Caco-2 (cell line): ENCODE measurements around the gene WSB2. TPM values are rescaled to one million over a fixed set of nuclear protein-coding genes. Genes with fewer than 3 reads are reported as not detected.

Experiments
- BruUV-seq: library from RNA; stranded (reverse); fragments of 400-500 nt; replicated peaks from 2 replicates; lab custom pipeline; 2021; lab: Mats Ljungman, UMichigan
- CTCF ChIA-PET: fragments of 300-600 bp; sonication (Branson Sonifier 250); formaldehyde crosslinking; loops from one replicate; lab custom pipeline; 2022; ENCODE audit warnings: antibody characterized with exemption; lab: Charles Lee
- POLR2A ChIA-PET: fragments of 300-600 bp; sonication (Branson Sonifier 250); formaldehyde crosslinking; loops from one replicate; lab custom pipeline; 2022; ENCODE audit warnings: antibody characterized with exemption; lab: Charles Lee
- DNase-seq, 2 experiments: peaks; one replicate each; pipeline versions ENCODE4 v3.0.0 to v3.0.0-alpha.2; 2020 to 2022
- H3K27me3 ChIP-seq: replicated peaks from 2 replicates; pipeline ENCODE4 v1.6.0; 2011; ENCODE audit warnings: low read length; ENCODE audit not compliant: control insufficient read depth, insufficient read depth
- H3K36me3 ChIP-seq: 2 replicates; pipeline ENCODE4 v1.5.1; 2011; ENCODE audit warnings: low read length; ENCODE audit not compliant: control insufficient read depth, insufficient read depth
- H3K4me1 ChIP-seq: fragments of 250-450 bp; sonication (Bioruptor Pico); 2 replicates; pipeline ENCODE4 v1.5.1; 2020; ENCODE audit warnings: mild to moderate bottlenecking
- H3K4me3 ChIP-seq: 2 replicates; pipeline ENCODE4 v1.5.1; 2011; ENCODE audit warnings: low read depth, mild to moderate bottlenecking, control low read depth, low read length
- H3K9me3 ChIP-seq: fragments of 250-450 bp; sonication (Bioruptor Pico); 2 replicates; pipeline ENCODE4 v1.5.1; 2020; ENCODE audit warnings: mild to moderate bottlenecking, moderate library complexity
- H3K27ac Mint-ChIP-seq: one replicate; pipeline ENCODE4 v1.8.0; 2022; ENCODE audit warnings: mixed read lengths; ENCODE audit not compliant: unreplicated experiment
- H3K27me3 Mint-ChIP-seq: one replicate; pipeline ENCODE4 v1.8.0; 2022; ENCODE audit warnings: mixed read lengths; ENCODE audit not compliant: insufficient read depth, unreplicated experiment
- H3K36me3 Mint-ChIP-seq: one replicate; pipeline ENCODE4 v1.8.0; 2022; ENCODE audit warnings: mild to moderate bottlenecking, mixed read lengths; ENCODE audit not compliant: insufficient read depth, unreplicated experiment
- H3K4me1 Mint-ChIP-seq: one replicate; pipeline ENCODE4 v1.8.0; 2022; ENCODE audit warnings: low read depth, mixed read lengths; ENCODE audit not compliant: unreplicated experiment
- H3K4me3 Mint-ChIP-seq: one replicate; pipeline ENCODE4 v1.8.0; 2022; ENCODE audit warnings: mild to moderate bottlenecking, moderate library complexity, mixed read lengths; ENCODE audit not compliant: unreplicated experiment
- H3K9me3 Mint-ChIP-seq: one replicate; pipeline ENCODE4 v1.8.0; 2022; ENCODE audit warnings: mixed read lengths; ENCODE audit not compliant: unreplicated experiment
- CTCF ChIP-seq, 2 experiments: fragments of 200-600 bp in 1 of 2; IDR thresholded peaks; 1 replicate in 1 of 2; 2 replicates in 1 of 2; pipeline versions ENCODE4 v1.5.1 to v1.8.0; 2011 to 2022; ENCODE audit warnings: antibody characterized with exemption in 1 of 2, control low read depth in 1 of 2, inconsistent platforms in 1 of 2, low read depth in 1 of 2, low read length in 1 of 2, mild to moderate bottlenecking in 1 of 2, moderate library complexity in 1 of 2; ENCODE audit not compliant: insufficient read depth in 1 of 2, severe bottlenecking in 1 of 2, unreplicated experiment in 1 of 2
- intact Hi-C: fragments of 100-400 bp; cut with micrococcal nuclease; formaldehyde crosslinking; loops from one replicate; pipeline ENCODE4 v1.10.0; 2022; ENCODE audit not compliant: unreplicated experiment
- total RNA-seq: library from RNA; stranded (reverse); gene quantifications from 2 replicates; pipeline ENCODE4 v1.2.3, GENCODE V29; 2022

WSB2 gene
- total RNA-seq, 1 experiment from 2014 or later: 36.7 TPM

GRCh38 chr12:118053071-118053985 is 7.7 kb downstream of the WSB2 start:
- Histone ChIP-seq H3K36me3 (no peaks in the 10 kb centered on the region), H3K9me3 (no peaks in the 10 kb centered on the region), H3K4me3 (no peak overlapping the region), H3K27me3 (no peaks in the 10 kb centered on the region), H3K4me1 (peaks cover 28% of the 10 kb centered on the region)
- Mint-ChIP-seq H3K4me3 (peak overlapping the region; percentile 14), H3K27ac (peak overlapping the region; percentile 80), H3K4me1 (peaks cover 20% of the 10 kb centered on the region), H3K9me3 (no peaks in the 10 kb centered on the region), H3K27me3 (no peaks in the 10 kb centered on the region), H3K36me3 (peaks cover 35% of the 10 kb centered on the region)
- no peak for DNase-seq
- intact Hi-C loops: loop anchor here (2.0 kb wide), 2 partner anchors 19 to 37 kb away; partner anchors contain the start of gene RFC5
- no peak for TF ChIP-seq CTCF (IDR thresholded peaks at IDR 0.05; ENCODE audit: insufficient read depth in 1 of 2, low read depth in 1 of 2, low read length in 1 of 2, severe bottlenecking in 1 of 2, unreplicated experiment in 1 of 2)
- BruUV-seq: no TSS peak
- ChIA-PET CTCF (interaction anchor here (1.2 kb wide), 1 partner anchor 179 kb away, joined by 3 read pairs; no protein-coding TSS in a partner anchor), POLR2A (interaction anchor here (1.0 kb wide), 1 partner anchor 9 kb away, joined by 3 read pairs; no protein-coding TSS in a partner anchor)

- no peaks in the 10 kb centered on the region for H3K36me3 ChIP-seq
- peak; percentile 83 to 92 for DNase-seq
- POLR2A ChIA-PET: interaction anchor here (1.0 kb wide), 1 partner anchor 10 kb away, joined by 3 read pairs; no protein-coding TSS in a partner anchor
- no peak for TF ChIP-seq CTCF (IDR thresholded peaks at IDR 0.05; ENCODE audit: insufficient read depth in 1 of 2, low read depth in 1 of 2, low read length in 1 of 2, severe bottlenecking in 1 of 2, unreplicated experiment in 1 of 2)
- H3K4me1 ChIP-seq: peaks cover 28% of the 10 kb centered on the region
- Mint-ChIP-seq H3K4me3 (peak overlapping the region; percentile 14), H3K36me3 (peaks cover 43% of the 10 kb centered on the region), H3K27me3 (no peaks in the 10 kb centered on the region), H3K9me3 (no peaks in the 10 kb centered on the region), H3K27ac (peak overlapping the region; percentile 80), H3K4me1 (peaks cover 20% of the 10 kb centered on the region)
- CTCF ChIA-PET: interaction anchor here (1.2 kb wide), 1 partner anchor 178 kb away, joined by 3 read pairs; no protein-coding TSS in a partner anchor
- H3K27me3 ChIP-seq: no peaks in the 10 kb centered on the region
- no peaks in the 10 kb centered on the region for H3K9me3 ChIP-seq
- intact Hi-C loops: loop anchor here (1.0 to 2.0 kb wide), 3 partner anchors 8 to 36 kb away; partner anchors contain the start of gene RFC5
- no peak overlapping the region for H3K4me3 ChIP-seq
- BruUV-seq: TSS peak; percentile 68
These were observed 8.5 kb downstream of the WSB2 start for GRCh38 chr12:118052324-118053070.
